ENCODE measurements around the gene SLC38A5. TPM values are rescaled to one million over a fixed set of nuclear protein-coding genes. Genes with fewer than 3 reads are reported as not detected.

Gene SLC38A5
- total RNA-seq, 1 donor from 2014 or later, result 15.9 TPM

DNA sequence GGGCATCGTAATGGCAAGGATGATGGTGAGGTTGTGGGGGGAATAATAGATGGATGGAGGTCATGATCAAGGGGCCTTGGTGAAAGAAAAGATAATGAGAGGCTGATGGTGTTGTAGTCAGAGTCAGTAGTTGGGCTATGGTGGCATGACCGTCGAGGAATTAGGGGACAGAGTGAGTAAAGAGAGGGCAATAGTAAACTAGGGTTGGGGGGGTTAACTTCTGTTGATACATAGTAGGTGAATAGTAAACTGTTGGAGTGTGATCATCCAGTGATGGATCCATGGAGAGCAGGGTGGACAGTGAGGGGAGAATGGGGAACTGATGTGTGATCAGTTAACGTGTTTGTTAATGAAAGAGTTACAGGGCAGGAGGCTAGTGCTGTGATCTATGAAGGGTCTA, 6.9 kb upstream of the SLC38A5 start:
- Histone ChIP-seq H3K9me3 (no peaks in the 10 kb centered on the region), H3K27ac (no peak overlapping the region), H3K4me3 (peak overlapping the region; percentile 70), H3K27me3 (ENCODE audit: low read depth) (no peaks in the 10 kb centered on the region), H3K4me1 (peaks cover 4% of the 10 kb centered on the region), H3K36me3 (peaks cover 8% of the 10 kb centered on the region)
- intact Hi-C loops (cut with DNase I), result no loop called here
- no peak for DNase-seq
- no peak for ATAC-seq
- TF ChIP-seq, protein P1, sequence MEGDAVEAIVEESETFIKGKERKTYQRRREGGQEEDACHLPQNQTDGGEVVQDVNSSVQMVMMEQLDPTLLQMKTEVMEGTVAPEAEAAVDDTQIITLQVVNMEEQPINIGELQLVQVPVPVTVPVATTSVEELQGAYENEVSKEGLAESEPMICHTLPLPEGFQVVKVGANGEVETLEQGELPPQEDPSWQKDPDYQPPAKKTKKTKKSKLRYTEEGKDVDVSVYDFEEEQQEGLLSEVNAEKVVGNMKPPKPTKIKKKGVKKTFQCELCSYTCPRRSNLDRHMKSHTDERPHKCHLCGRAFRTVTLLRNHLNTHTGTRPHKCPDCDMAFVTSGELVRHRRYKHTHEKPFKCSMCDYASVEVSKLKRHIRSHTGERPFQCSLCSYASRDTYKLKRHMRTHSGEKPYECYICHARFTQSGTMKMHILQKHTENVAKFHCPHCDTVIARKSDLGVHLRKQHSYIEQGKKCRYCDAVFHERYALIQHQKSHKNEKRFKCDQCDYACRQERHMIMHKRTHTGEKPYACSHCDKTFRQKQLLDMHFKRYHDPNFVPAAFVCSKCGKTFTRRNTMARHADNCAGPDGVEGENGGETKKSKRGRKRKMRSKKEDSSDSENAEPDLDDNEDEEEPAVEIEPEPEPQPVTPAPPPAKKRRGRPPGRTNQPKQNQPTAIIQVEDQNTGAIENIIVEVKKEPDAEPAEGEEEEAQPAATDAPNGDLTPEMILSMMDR (IDR thresholded peaks at IDR 0.05), result no peak

DNA sequence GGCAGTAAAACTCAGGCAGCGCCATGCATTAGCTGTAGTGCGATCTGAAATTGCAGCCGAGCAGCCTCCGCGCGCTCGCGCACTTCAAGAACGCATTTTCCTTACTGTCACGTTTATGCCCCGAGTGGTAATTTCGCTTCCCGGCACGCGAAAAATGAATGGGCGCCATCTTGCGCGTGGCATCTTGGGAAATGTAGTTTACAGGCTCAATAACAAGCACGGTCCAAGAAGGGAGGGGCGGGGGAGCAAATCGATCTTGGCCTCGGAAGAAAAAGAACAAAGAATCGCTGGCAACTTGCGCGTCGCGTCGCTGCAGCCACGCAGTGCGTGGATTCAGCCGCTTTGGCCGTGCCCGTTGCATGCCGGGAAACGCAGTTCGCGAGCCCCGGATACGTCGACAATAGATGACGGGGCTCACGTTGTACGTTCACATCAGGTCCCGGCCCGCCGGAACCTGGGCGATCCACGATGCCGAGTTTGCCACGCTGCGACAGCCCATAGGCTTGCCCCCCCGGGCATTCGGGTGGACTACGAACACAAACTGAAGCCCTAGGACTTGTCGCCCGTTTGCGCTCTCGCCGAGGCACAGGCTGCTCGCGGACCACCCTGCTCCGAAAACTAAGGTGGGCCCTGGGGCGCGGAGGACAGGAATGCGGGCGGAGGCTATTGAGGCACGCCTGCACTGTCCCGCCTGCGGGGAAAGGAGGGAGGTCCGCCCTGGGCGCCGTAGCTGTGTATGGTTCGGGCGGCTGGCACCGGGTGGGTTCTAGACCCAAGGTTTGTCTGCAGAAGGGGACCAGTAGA, 5.9 kb upstream of the SLC38A5 start, which contains the start of gene FTSJ1:
TSS of gene FTSJ1 (plus strand) at position 426 of the 804 bp plus-strand sequence. CDS start 1,849 bp downstream, outside the sequence.
- Histone ChIP-seq H3K36me3 (no peaks in the 10 kb centered on the region), H3K27me3 (ENCODE audit: low read depth) (no peaks in the 10 kb centered on the region), H3K4me1 (peaks cover 4% of the 10 kb centered on the region), H3K27ac (peak within 1 kb of the TSS; percentile 88), H3K9me3 (no peaks in the 10 kb centered on the region), H3K4me3 (peak within 1 kb of the TSS; percentile 70)
- DNase-seq (peak; percentile 92), ATAC-seq (peak; percentile 97)
- TF ChIP-seq, protein P1 (IDR thresholded peaks at IDR 0.05), result no peak
- intact Hi-C loops (cut with DNase I), result no loop called here

DNA sequence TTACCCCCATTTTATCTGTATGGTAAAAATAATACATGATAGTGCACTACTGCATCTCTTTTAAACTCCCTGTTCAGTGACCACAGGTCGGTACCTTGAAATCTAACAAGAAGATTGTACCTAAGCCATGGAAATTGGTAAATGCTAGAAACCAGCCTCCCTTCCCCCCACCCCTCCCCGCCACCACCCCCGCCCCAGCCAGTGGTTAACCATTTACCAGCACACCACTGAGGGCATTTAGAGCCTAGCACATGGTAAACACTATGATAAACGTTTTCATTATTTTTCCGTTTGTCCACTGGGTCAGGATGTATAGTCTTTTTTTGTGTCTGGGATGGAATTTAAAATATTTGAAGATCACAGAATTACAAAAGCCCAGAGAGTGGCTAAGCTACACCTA, 5.2 kb upstream of the SLC38A5 start:
- intact Hi-C loops (cut with DNase I), result no loop called here

DNA sequence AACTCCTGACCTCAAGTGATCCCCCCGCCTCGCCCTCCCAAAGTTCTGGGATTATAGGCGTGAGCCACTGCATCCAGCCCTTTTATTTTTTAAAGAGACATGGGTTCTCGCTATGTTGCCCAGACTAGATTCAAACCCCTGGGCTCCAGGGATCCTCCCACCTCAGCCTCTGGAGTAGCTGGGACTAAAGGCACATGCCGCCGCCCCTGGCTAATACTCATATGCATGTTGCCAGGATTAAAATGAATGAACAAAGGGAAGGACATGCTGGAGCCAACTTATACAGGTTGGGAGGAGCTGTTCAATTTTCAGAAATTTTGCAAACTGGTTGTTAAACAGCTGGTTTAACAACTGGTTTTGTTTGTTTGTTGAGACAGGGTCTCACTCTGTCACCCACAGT, 4.5 kb upstream of the SLC38A5 start:
- intact Hi-C loops (cut with DNase I), result no loop called here
- no peak for ATAC-seq
- no peaks in the 10 kb centered on the region for H3K36me3 ChIP-seq

More for the DNA sequence above, 5.2 kb upstream of the SLC38A5 start:
- no peaks in the 10 kb centered on the region for H3K36me3 ChIP-seq
- no peaks in the 10 kb centered on the region for H3K9me3 ChIP-seq
- ATAC-seq (no peak), DNase-seq (no peak)
- peak overlapping the region; percentile 88 for H3K27ac ChIP-seq
- H3K4me1 ChIP-seq, result peaks cover 4% of the 10 kb centered on the region
- H3K4me3 ChIP-seq, result peak overlapping the region; percentile 70
- TF ChIP-seq, protein P1 (IDR thresholded peaks at IDR 0.05), result no peak
- no peaks in the 10 kb centered on the region for H3K27me3 ChIP-seq (ENCODE audit: low read depth)

DNA sequence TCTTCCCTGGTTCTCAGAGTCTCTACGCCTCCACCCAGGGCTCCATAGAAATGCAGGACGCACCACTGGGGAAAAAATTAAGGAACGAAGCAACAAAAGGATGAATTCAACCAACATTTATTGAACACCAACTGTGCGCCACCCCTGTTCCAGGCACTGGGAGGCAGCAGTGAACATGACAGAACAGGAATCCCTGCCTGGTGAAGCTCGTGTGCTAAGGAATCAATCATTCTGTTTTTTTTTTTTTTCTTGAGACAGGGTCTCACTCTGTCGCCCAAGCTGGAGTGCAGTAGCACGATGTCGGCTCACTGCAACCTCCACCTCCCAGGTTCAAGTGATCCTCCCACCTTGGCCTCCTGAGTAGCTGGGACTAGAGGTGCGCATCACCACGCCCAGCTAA, 4.1 kb upstream of the SLC38A5 start:
- Histone ChIP-seq H3K4me3 (no peak overlapping the region), H3K27me3 (ENCODE audit: low read depth) (no peaks in the 10 kb centered on the region), H3K9me3 (no peaks in the 10 kb centered on the region), H3K4me1 (peaks cover 4% of the 10 kb centered on the region), H3K36me3 (no peaks in the 10 kb centered on the region), H3K27ac (no peak overlapping the region)
- no peak for ATAC-seq
- intact Hi-C loops (cut with DNase I), result no loop called here
- DNase-seq, result no peak
- TF ChIP-seq, protein P1 (IDR thresholded peaks at IDR 0.05), result no peak

More for the DNA sequence above, 4.5 kb upstream of the SLC38A5 start:
- no peak overlapping the region for H3K27ac ChIP-seq
- H3K4me1 ChIP-seq, result peaks cover 4% of the 10 kb centered on the region
- H3K4me3 ChIP-seq, result no peak overlapping the region
- TF ChIP-seq, protein P1 (IDR thresholded peaks at IDR 0.05), result no peak
- no peaks in the 10 kb centered on the region for H3K27me3 ChIP-seq (ENCODE audit: low read depth)
- no peak for DNase-seq
- H3K9me3 ChIP-seq, result no peaks in the 10 kb centered on the region
